ENCODE results near the gene TMEM86A.

- no peak for TF ChIP-seq CEBPB (IDR thresholded peaks at IDR 0.05; ENCODE audit: low read depth, low read length)
- TF ChIP-seq CTCF (IDR thresholded peaks at IDR 0.05; ENCODE audit: control extremely low read depth in 1 of 3, insufficient read depth in 1 of 3, low read depth in 1 of 3, low read length in 3 of 3): no peak
- TF ChIP-seq TBP (IDR thresholded peaks at IDR 0.05; ENCODE audit: low read depth, low read length): no peak
- no peak for TF ChIP-seq CTBP2 (IDR thresholded peaks at IDR 0.05; ENCODE audit: borderline replicate concordance, insufficient read depth, insufficient read length, low read length)
- TF ChIP-seq POLR2A (IDR thresholded peaks at IDR 0.05; ENCODE audit: control extremely low read depth in 1 of 2, low read depth in 2 of 2, low read length in 2 of 2): no peak
- no peak for TF ChIP-seq HDAC6 (IDR thresholded peaks at IDR 0.05; ENCODE audit: low read depth, low read length)
- TF ChIP-seq EZH2 (IDR thresholded peaks at IDR 0.05; ENCODE audit: low read depth, low read length, severe bottlenecking): no peak
- no peak for TF ChIP-seq MAFK (IDR thresholded peaks at IDR 0.05; ENCODE audit: low read depth, low read length)
- no peak for TF ChIP-seq YY1 (IDR thresholded peaks at IDR 0.05; ENCODE audit: low read depth, low read length)
- no peak for TF ChIP-seq CHD2 (IDR thresholded peaks at IDR 0.05; ENCODE audit: low read length)
- TF ChIP-seq MAX (IDR thresholded peaks at IDR 0.05): no peak
Measured at GRCh38 chr11:18700872-18701271, 2.3 kb downstream of the TMEM86A start.
